Panc1 (cell line): Measurements from ENCODE around the gene PAPSS2. TPM values are rescaled to one million over a fixed set of nuclear protein-coding genes. Genes with fewer than 3 reads are reported as not detected.

ENCODE experiments used
- ATAC-seq: fragments of 200-7000 bp; cut with Tn5 transposase; 2 replicates; pipeline ENCODE4 v1.9.1; 2020; ENCODE audit warnings: mild to moderate bottlenecking, moderate library complexity
- BruUV-seq: library from RNA; stranded (reverse); fragments of 400-500 nt; replicated peaks from 2 replicates; lab custom pipeline; 2021; lab: Mats Ljungman, UMichigan
- CTCF ChIA-PET: fragments of 300-600 bp; sonication (Branson Sonifier 250); formaldehyde crosslinking; loops from one replicate; lab custom pipeline; 2022; ENCODE audit warnings: antibody characterized with exemption; lab: Charles Lee
- POLR2A ChIA-PET: fragments of 300-600 bp; sonication (Branson Sonifier 250); formaldehyde crosslinking; loops from one replicate; lab custom pipeline; 2022; ENCODE audit warnings: antibody characterized with exemption; lab: Charles Lee
- DNase-seq: peaks from one replicate; pipeline ENCODE4 v3.0.0-alpha.2; 2010; ENCODE audit warnings: low read depth, low spot score
- H3K27ac ChIP-seq: 2 replicates; pipeline ENCODE4 v1.5.1; 2011; ENCODE audit warnings: mild to moderate bottlenecking, low read length, inconsistent platforms
- H3K27me3 ChIP-seq: fragments of 200-500 bp; sonication (Bioruptor generic); 2 replicates; pipeline ENCODE4 v1.6.0; 2014; ENCODE audit warnings: low read length, inconsistent platforms; ENCODE audit not compliant: control insufficient read depth, insufficient read depth
- H3K36me3 ChIP-seq: fragments of 200-500 bp; sonication (Bioruptor generic); 2 replicates; pipeline ENCODE4 v1.5.1; 2014; ENCODE audit warnings: inconsistent platforms, mild to moderate bottlenecking, low read length, moderate library complexity; ENCODE audit not compliant: control insufficient read depth, insufficient read depth
- H3K4me1 ChIP-seq: 2 replicates; pipeline ENCODE4 v1.5.1; 2011; ENCODE audit warnings: inconsistent platforms, mild to moderate bottlenecking, low read length, moderate library complexity; ENCODE audit not compliant: control insufficient read depth, insufficient read depth
- H3K4me3 ChIP-seq, 2 experiments: 2 replicates each; pipeline ENCODE4 v1.5.1; 2011 to 2012; ENCODE audit warnings: low read depth in 2 of 2, low read length in 2 of 2, mild to moderate bottlenecking in 2 of 2, inconsistent platforms in 1 of 2, moderate library complexity in 1 of 2
- H3K9me3 ChIP-seq: fragments of 200-500 bp; sonication (Bioruptor generic); 2 replicates; pipeline ENCODE4 v1.5.1; 2014; ENCODE audit warnings: low read depth, mild to moderate bottlenecking, inconsistent platforms, low read length, moderate library complexity; ENCODE audit not compliant: control insufficient read depth, insufficient read depth
- CTCF ChIP-seq: fragments of 450-650 bp; IDR thresholded peaks from 2 replicates; pipeline ENCODE4 v1.5.1; 2017; ENCODE audit warnings: mild to moderate bottlenecking
- POLR2AphosphoS5 ChIP-seq: IDR thresholded peaks from 2 replicates; pipeline ENCODE4 v1.6.1; 2012; ENCODE audit warnings: mild to moderate bottlenecking, low read depth, low read length, moderate library complexity
- SIN3A ChIP-seq: IDR thresholded peaks from 2 replicates; pipeline ENCODE4 v1.6.1; 2012; ENCODE audit warnings: low read depth, mild to moderate bottlenecking, low read length, moderate library complexity, borderline replicate concordance; ENCODE audit not compliant: insufficient read depth
- TCF7L2 ChIP-seq: IDR thresholded peaks from 2 replicates; pipeline ENCODE4 v1.6.1; 2011; ENCODE audit warnings: mild to moderate bottlenecking, low read depth, low read length, inconsistent platforms
- in situ Hi-C: cut with HindIII; loops from 2 replicates; pipeline ENCODE4 v1.10.0; 2016; ENCODE audit warnings: low sequenced_read_pairs, low pct_unique_long_range_greater_than_20kb
- intact Hi-C: fragments of 100-400 bp; cut with micrococcal nuclease; formaldehyde crosslinking; loops from one replicate; pipeline ENCODE4 v1.10.0; 2022; ENCODE audit not compliant: unreplicated experiment
- total RNA-seq: library from RNA; stranded (reverse); gene quantifications from one replicate; pipeline ENCODE4 v1.2.1, GENCODE V29; 2021; ENCODE audit not compliant: unreplicated experiment
- TF ChIP-seq, protein P1 (sequence below), 2 experiments: IDR thresholded peaks; 2 replicates each; pipeline ENCODE4 v1.6.1; 2011 to 2012; ENCODE audit warnings: low read depth in 2 of 2, control low read depth in 1 of 2, low read length in 1 of 2, mild to moderate bottlenecking in 1 of 2, moderate library complexity in 1 of 2; ENCODE audit not compliant: insufficient read depth in 1 of 2

Gene PAPSS2
- total RNA-seq, 1 experiment from 2014 or later = 17.1 TPM

- no peak for DNase-seq
- no peaks in the 10 kb centered on the region; the same call in 1 of the 2 replicates for H3K4me1 ChIP-seq
- no peak for ATAC-seq
- no TSS peak for BruUV-seq
- no peaks in the 10 kb centered on the region for H3K36me3 ChIP-seq
- no peaks in the 10 kb centered on the region for H3K27me3 ChIP-seq
- CTCF ChIA-PET = no interaction called here
- H3K4me3 ChIP-seq = no peak overlapping the region
- intact Hi-C loops = no loop called here
- no peak overlapping the region for H3K27ac ChIP-seq
- in situ Hi-C loops = no loop called here
- H3K9me3 ChIP-seq = no peaks in the 10 kb centered on the region
- no peak for TF ChIP-seq SIN3A
- no peak for TF ChIP-seq POLR2AphosphoS5
- TF ChIP-seq CTCF = no peak
- TF ChIP-seq, protein P1, sequence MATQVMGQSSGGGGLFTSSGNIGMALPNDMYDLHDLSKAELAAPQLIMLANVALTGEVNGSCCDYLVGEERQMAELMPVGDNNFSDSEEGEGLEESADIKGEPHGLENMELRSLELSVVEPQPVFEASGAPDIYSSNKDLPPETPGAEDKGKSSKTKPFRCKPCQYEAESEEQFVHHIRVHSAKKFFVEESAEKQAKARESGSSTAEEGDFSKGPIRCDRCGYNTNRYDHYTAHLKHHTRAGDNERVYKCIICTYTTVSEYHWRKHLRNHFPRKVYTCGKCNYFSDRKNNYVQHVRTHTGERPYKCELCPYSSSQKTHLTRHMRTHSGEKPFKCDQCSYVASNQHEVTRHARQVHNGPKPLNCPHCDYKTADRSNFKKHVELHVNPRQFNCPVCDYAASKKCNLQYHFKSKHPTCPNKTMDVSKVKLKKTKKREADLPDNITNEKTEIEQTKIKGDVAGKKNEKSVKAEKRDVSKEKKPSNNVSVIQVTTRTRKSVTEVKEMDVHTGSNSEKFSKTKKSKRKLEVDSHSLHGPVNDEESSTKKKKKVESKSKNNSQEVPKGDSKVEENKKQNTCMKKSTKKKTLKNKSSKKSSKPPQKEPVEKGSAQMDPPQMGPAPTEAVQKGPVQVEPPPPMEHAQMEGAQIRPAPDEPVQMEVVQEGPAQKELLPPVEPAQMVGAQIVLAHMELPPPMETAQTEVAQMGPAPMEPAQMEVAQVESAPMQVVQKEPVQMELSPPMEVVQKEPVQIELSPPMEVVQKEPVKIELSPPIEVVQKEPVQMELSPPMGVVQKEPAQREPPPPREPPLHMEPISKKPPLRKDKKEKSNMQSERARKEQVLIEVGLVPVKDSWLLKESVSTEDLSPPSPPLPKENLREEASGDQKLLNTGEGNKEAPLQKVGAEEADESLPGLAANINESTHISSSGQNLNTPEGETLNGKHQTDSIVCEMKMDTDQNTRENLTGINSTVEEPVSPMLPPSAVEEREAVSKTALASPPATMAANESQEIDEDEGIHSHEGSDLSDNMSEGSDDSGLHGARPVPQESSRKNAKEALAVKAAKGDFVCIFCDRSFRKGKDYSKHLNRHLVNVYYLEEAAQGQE (IDR thresholded peaks at IDR 0.05; ENCODE audit: insufficient read depth in 1 of 2, low read depth in 2 of 2, low read length in 1 of 2) = no peak
- no peak for TF ChIP-seq TCF7L2
- POLR2A ChIA-PET = no interaction called here
Observed at GRCh38 chr10:87646192-87646909, 13.3 kb upstream of the PAPSS2 start.

DNA sequence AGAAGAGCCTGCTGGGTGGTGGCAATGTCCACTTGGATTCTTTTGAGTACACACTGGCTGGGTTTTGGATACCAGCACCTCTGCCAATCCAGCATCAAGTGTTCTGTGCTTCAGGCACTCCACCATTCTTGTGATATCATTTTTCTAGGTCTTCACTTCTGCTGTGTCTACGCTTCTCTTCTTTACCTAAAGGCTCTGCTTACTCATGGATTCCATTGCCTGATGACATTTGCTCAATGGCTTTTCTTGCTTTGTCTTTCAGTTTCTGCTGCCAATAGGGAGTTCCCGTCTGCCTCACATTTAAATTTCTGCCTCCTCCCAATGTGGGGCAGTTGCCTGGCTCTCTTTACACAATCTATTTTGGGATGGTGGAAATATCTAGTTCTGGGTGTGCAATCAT is 12.7 kb upstream of the PAPSS2 start:
- in situ Hi-C loops (no loop called here), intact Hi-C loops (no loop called here)
- DNase-seq (no peak), ATAC-seq (no peak)
- TF ChIP-seq TCF7L2 = no peak
- TF ChIP-seq, protein P1 (IDR thresholded peaks at IDR 0.05; ENCODE audit: insufficient read depth in 1 of 2, low read depth in 2 of 2, low read length in 1 of 2) = no peak
- TF ChIP-seq SIN3A = no peak
- no peak for TF ChIP-seq CTCF
- no peak for TF ChIP-seq POLR2AphosphoS5
- no peak overlapping the region for H3K4me3 ChIP-seq
- H3K9me3 ChIP-seq = no peaks in the 10 kb centered on the region
- no TSS peak for BruUV-seq
- POLR2A ChIA-PET = no interaction called here
- H3K36me3 ChIP-seq = no peaks in the 10 kb centered on the region
- CTCF ChIA-PET = no interaction called here
- H3K27me3 ChIP-seq = no peaks in the 10 kb centered on the region
- H3K27ac ChIP-seq = no peak overlapping the region
- no peaks in the 10 kb centered on the region; the same call in 1 of the 2 replicates for H3K4me1 ChIP-seq
